GM18861 (cell line): ENCODE data around the gene C3orf52.

Experiments used
- ATAC-seq: cut with Tn5 transposase; IDR thresholded peaks from one replicate; pipeline ENCODE4 v1.9.1; 2021; ENCODE audit not compliant: unreplicated experiment

Gene C3orf52

GRCh38 chr3:112085735-112086075 is 484 bp upstream of the C3orf52 start:
- ATAC-seq, result no peak

GRCh38 chr3:112086875-112087524 is 811 bp downstream of the C3orf52 start:
- no peak for ATAC-seq

GRCh38 chr3:112087746-112088145 is 1.6 kb downstream of the C3orf52 start:
- ATAC-seq, result no peak

GRCh38 chr3:112088944-112089343 is 2.8 kb downstream of the C3orf52 start:
- no peak for ATAC-seq

GRCh38 chr3:112089956-112090886 is 4.0 kb downstream of the C3orf52 start:
- ATAC-seq, result no peak

GRCh38 chr3:112090887-112091586 is 4.8 kb downstream of the C3orf52 start:
- ATAC-seq, result no peak

GRCh38 chr3:112092496-112093179 is 6.4 kb downstream of the C3orf52 start:
- ATAC-seq, result no peak

- no peak for ATAC-seq
Measured at GRCh38 chr3:112093180-112093522, 7.0 kb downstream of the C3orf52 start.

- ATAC-seq, result no peak
Measured at GRCh38 chr3:112095731-112096130, 9.5 kb downstream of the C3orf52 start.

GRCh38 chr3:112096176-112096575 is 10.0 kb downstream of the C3orf52 start:
- ATAC-seq, result no peak

GRCh38 chr3:112097378-112097777 is 11.2 kb downstream of the C3orf52 start:
- no peak for ATAC-seq

GRCh38 chr3:112101916-112102315 is 15.7 kb downstream of the C3orf52 start:
- ATAC-seq, result no peak

- no peak for ATAC-seq
Measured at GRCh38 chr3:112104774-112105173, 18.6 kb downstream of the C3orf52 start.

- ATAC-seq, result no peak
Measured at GRCh38 chr3:112109322-112109721, 23.1 kb downstream of the C3orf52 start.

GRCh38 chr3:112111785-112112402 is 25.7 kb downstream of the C3orf52 start:
- ATAC-seq, result peak; percentile 42

- ATAC-seq, result no peak
Measured at GRCh38 chr3:112114576-112115160, 28.5 kb downstream of the C3orf52 start.

GRCh38 chr3:112115161-112115739 is 29.1 kb downstream of the C3orf52 start:
- peak; percentile 33 for ATAC-seq

- no peak for ATAC-seq
Measured at GRCh38 chr3:112115806-112116383, 29.7 kb downstream of the C3orf52 start.

GRCh38 chr3:112116748-112117186 is 30.6 kb downstream of the C3orf52 start:
- no peak for ATAC-seq

GRCh38 chr3:112117415-112117814 is 31.2 kb downstream of the C3orf52 start:
- ATAC-seq, result no peak
